GM12874 (cell line): ENCODE measurements around the gene KRTAP6-3.

ENCODE experiments used
- TF ChIP-seq, protein P1 (sequence below): IDR thresholded peaks from 2 replicates; pipeline ENCODE4 v1.5.1; 2011; ENCODE audit warnings: low read depth, mild to moderate bottlenecking, control low read depth, low read length, moderate library complexity; ENCODE audit not compliant: insufficient read depth

Gene KRTAP6-3

GRCh38 chr21:30600787-30601186 lies 8.5 kb downstream of the KRTAP6-3 start, which contains the start of gene KRTAP22-1:
Gene KRTAP22-1 (plus strand): TSS chr21:30601087.
- TF ChIP-seq, protein P1, sequence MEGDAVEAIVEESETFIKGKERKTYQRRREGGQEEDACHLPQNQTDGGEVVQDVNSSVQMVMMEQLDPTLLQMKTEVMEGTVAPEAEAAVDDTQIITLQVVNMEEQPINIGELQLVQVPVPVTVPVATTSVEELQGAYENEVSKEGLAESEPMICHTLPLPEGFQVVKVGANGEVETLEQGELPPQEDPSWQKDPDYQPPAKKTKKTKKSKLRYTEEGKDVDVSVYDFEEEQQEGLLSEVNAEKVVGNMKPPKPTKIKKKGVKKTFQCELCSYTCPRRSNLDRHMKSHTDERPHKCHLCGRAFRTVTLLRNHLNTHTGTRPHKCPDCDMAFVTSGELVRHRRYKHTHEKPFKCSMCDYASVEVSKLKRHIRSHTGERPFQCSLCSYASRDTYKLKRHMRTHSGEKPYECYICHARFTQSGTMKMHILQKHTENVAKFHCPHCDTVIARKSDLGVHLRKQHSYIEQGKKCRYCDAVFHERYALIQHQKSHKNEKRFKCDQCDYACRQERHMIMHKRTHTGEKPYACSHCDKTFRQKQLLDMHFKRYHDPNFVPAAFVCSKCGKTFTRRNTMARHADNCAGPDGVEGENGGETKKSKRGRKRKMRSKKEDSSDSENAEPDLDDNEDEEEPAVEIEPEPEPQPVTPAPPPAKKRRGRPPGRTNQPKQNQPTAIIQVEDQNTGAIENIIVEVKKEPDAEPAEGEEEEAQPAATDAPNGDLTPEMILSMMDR = no peak

GRCh38 chr21:30605968-30606367 lies 13.7 kb downstream of the KRTAP6-3 start:
- TF ChIP-seq, protein P1 = no peak

- TF ChIP-seq, protein P1 = no peak
Observed at GRCh38 chr21:30612132-30612531, 19.9 kb downstream of the KRTAP6-3 start.

GRCh38 chr21:30613836-30614235 lies 21.6 kb downstream of the KRTAP6-3 start, which contains the start of gene KRTAP6-1:
Gene KRTAP6-1 (minus strand): TSS chr21:30613930. CDS start chr21:30613904, 26 bp downstream.
- TF ChIP-seq, protein P1 = no peak

DNA sequence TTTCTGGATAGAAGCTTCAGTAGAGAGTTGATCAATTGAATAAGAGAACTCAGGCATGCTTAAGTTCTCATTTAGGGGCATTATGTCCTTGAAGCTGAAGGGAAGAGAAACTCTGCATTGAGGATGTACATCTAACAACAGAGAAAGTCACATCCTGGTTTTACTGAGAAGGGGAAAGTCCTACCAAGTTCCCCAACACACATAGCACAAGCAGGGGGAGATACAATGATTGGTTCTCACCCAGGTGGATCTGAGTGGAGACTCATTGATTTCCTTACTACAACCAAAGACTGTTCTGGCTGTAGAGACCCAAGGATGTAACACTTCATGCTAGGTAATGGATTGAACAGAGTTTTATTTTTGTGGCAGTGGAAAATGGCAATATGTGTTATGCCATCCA lies 23.0 kb downstream of the KRTAP6-3 start:
- TF ChIP-seq, protein P1 = no peak

GRCh38 chr21:30616125-30616524 lies 23.9 kb downstream of the KRTAP6-3 start, which contains the start of gene KRTAP20-1:
Gene KRTAP20-1 (plus strand): TSS chr21:30616425. CDS start chr21:30616455, 30 bp downstream.
- TF ChIP-seq, protein P1 = no peak

GRCh38 chr21:30620080-30620479 lies 27.8 kb downstream of the KRTAP6-3 start:
- TF ChIP-seq, protein P1 = no peak
